Ovary (tissue), 3 donors: ENCODE data around the gene FKBP6.
"Not testable (repeated sequence)": the region's sequence is repeated elsewhere in the genome, so short reads cannot be mapped to it uniquely, and the experiment has no call there.

Experiments used
- EP300 ChIP-seq: sonication (generic); formaldehyde crosslinking; IDR thresholded peaks from one replicate; pipeline ENCODE4 v1.6.1; 2017; ENCODE audit warnings: antibody characterized with exemption
- TF ChIP-seq, protein P1 (sequence below), 3 donors: fragments of 450-650 bp in 2 of 3; fragments of 200-600 bp in 1 of 3; IDR thresholded peaks; one replicate each; pipeline versions ENCODE4 v1.5.1 to v1.8.0; 2016 to 2022; ENCODE audit warnings: antibody characterized with exemption in 3 of 3, mild to moderate bottlenecking in 1 of 3
- donor health status: DM: no; HTN: no; CAD: no.

DNA sequence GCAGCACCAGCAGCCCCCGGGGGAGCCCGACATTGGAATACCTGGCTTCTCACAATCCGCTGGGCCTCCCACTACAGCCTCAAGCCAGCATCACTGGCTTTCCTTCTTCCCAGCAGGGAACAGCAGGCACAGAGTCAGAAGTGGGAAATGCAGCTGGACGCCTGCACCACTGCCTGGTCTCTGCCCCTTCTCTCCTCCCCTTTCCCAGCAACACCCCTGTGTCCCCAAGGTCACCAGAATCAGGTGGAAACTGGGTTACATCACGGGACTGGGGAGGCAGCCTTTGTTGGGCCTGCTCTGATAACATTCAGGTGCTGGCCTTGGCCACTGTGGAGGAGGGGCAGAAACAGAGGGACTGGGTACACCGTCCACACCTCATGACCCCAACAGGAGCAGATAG, 2.5 kb upstream of the FKBP6 start:
- TF ChIP-seq, protein P1, sequence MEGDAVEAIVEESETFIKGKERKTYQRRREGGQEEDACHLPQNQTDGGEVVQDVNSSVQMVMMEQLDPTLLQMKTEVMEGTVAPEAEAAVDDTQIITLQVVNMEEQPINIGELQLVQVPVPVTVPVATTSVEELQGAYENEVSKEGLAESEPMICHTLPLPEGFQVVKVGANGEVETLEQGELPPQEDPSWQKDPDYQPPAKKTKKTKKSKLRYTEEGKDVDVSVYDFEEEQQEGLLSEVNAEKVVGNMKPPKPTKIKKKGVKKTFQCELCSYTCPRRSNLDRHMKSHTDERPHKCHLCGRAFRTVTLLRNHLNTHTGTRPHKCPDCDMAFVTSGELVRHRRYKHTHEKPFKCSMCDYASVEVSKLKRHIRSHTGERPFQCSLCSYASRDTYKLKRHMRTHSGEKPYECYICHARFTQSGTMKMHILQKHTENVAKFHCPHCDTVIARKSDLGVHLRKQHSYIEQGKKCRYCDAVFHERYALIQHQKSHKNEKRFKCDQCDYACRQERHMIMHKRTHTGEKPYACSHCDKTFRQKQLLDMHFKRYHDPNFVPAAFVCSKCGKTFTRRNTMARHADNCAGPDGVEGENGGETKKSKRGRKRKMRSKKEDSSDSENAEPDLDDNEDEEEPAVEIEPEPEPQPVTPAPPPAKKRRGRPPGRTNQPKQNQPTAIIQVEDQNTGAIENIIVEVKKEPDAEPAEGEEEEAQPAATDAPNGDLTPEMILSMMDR (IDR thresholded peaks at IDR 0.05): not testable (repeated sequence)
- not testable (repeated sequence) for TF ChIP-seq EP300
